IMR-90 (cell line): Measurements from ENCODE around the gene MRPL1. TPM values are rescaled to one million over a fixed set of nuclear protein-coding genes. Genes with fewer than 3 reads are reported as not detected.

ENCODE experiments used
- ATAC-seq: fragments of 200-7000 bp; cut with Tn5 transposase; 2 replicates; pipeline ENCODE4 v1.9.1; 2020; ENCODE audit warnings: low read depth, mild to moderate bottlenecking, moderate library complexity
- BruUV-seq: library from RNA; stranded (reverse); fragments of 400-500 nt; replicated peaks from 2 replicates; lab custom pipeline; 2021; lab: Mats Ljungman, UMichigan
- CTCF ChIA-PET: fragments of 300-600 bp; formaldehyde crosslinking; extraction: SDS; loops from one replicate; lab custom pipeline; 2021; ENCODE audit warnings: antibody characterized with exemption; lab: Yijun Ruan, JAX
- POLR2A ChIA-PET: fragments of 300-600 bp; sonication (Branson Sonifier 250); formaldehyde crosslinking; loops from one replicate; lab custom pipeline; 2022; ENCODE audit warnings: antibody characterized with exemption; ENCODE audit not compliant: unreplicated experiment; lab: Charles Lee
- DNase-seq: peaks from one replicate; pipeline ENCODE4 v3.0.0; 2013
- H2AFZ ChIP-seq: replicated peaks from 2 replicates; pipeline ENCODE3; 2013; ENCODE audit warnings: low read length, mild to moderate bottlenecking; ENCODE audit not compliant: poor library complexity
- H2AK5ac ChIP-seq: 2 replicates; pipeline ENCODE4 v1.6.1; 2013; ENCODE audit warnings: low read depth, low read length, inconsistent platforms
- H2AK9ac ChIP-seq: replicated peaks from 2 replicates; pipeline ENCODE3; 2013; ENCODE audit warnings: mild to moderate bottlenecking, low read depth, low read length, moderate library complexity; ENCODE audit not compliant: poor library complexity
- H2BK120ac ChIP-seq: 2 replicates; pipeline ENCODE4 v1.6.1; 2013; ENCODE audit warnings: low read depth, low read length, inconsistent platforms
- H2BK15ac ChIP-seq: 3 replicates; pipeline ENCODE4 v1.6.1; 2013; ENCODE audit warnings: low read depth, low read length, inconsistent platforms
- H2BK20ac ChIP-seq: 2 replicates; pipeline ENCODE4 v1.6.1; 2013; ENCODE audit warnings: low read depth, mild to moderate bottlenecking, inconsistent platforms, low read length, moderate library complexity
- H2BK5ac ChIP-seq: 2 replicates; pipeline ENCODE4 v1.6.1; 2013; ENCODE audit warnings: mild to moderate bottlenecking, low read depth, low read length, inconsistent platforms; ENCODE audit not compliant: poor library complexity, severe bottlenecking
- H3K14ac ChIP-seq: replicated peaks from 2 replicates; pipeline ENCODE4 v1.6.1; 2013; ENCODE audit warnings: low read depth, low read length, inconsistent platforms
- H3K18ac ChIP-seq: 2 replicates; pipeline ENCODE4 v1.6.1; 2013; ENCODE audit warnings: low read depth, low read length, control low read depth
- H3K23ac ChIP-seq: 2 replicates; pipeline ENCODE4 v1.6.1; 2013; ENCODE audit warnings: low read depth, low read length, inconsistent platforms
- H3K27ac ChIP-seq: 2 replicates; pipeline ENCODE4 v1.5.1; 2013; ENCODE audit warnings: mild to moderate bottlenecking, control low read depth, low read length; ENCODE audit not compliant: insufficient read depth
- H3K27me3 ChIP-seq: 2 replicates; pipeline ENCODE4 v1.6.1; 2013; ENCODE audit warnings: low read length; ENCODE audit not compliant: control insufficient read depth, insufficient read depth
- H3K36me3 ChIP-seq: 2 replicates; pipeline ENCODE4 v1.6.1; 2013; ENCODE audit warnings: low read length, mixed read lengths; ENCODE audit not compliant: control insufficient read depth, insufficient read depth
- H3K4ac ChIP-seq: 2 replicates; pipeline ENCODE4 v1.6.1; 2013; ENCODE audit warnings: low read depth, low read length, inconsistent platforms
- H3K4me1 ChIP-seq: 2 replicates; pipeline ENCODE4 v1.6.1; 2013; ENCODE audit warnings: low read length, mixed read lengths; ENCODE audit not compliant: control insufficient read depth, insufficient read depth
- H3K4me2 ChIP-seq: 2 replicates; pipeline ENCODE4 v1.6.1; 2013; ENCODE audit warnings: low read depth, mild to moderate bottlenecking, control low read depth, low read length, moderate library complexity
- H3K4me3 ChIP-seq: 2 replicates; pipeline ENCODE4 v1.5.1; 2013; ENCODE audit warnings: low read depth, mild to moderate bottlenecking, control low read depth, low read length, moderate library complexity; ENCODE audit not compliant: insufficient read depth
- H3K56ac ChIP-seq: 2 replicates; pipeline ENCODE4 v1.6.1; 2013; ENCODE audit warnings: low read length, inconsistent platforms; ENCODE audit not compliant: insufficient read depth; ENCODE audit errors: extremely low read depth
- H3K79me1 ChIP-seq, 2 experiments: 2 replicates each; pipeline ENCODE4 v1.6.1; 2013; ENCODE audit warnings: low read length in 2 of 2, inconsistent platforms in 1 of 2, low read depth in 1 of 2
- H3K9ac ChIP-seq: 2 replicates; pipeline ENCODE4 v1.6.1; 2013; ENCODE audit warnings: low read depth, low read length, control low read depth
- H3K9me1 ChIP-seq: 2 replicates; pipeline ENCODE4 v1.6.1; 2013; ENCODE audit warnings: low read length, inconsistent platforms; ENCODE audit not compliant: insufficient read depth
- H3K9me3 ChIP-seq: 2 replicates; pipeline ENCODE4 v1.6.1; 2013; ENCODE audit warnings: low read length; ENCODE audit not compliant: control insufficient read depth, insufficient read depth
- H4K20me1 ChIP-seq: 2 replicates; pipeline ENCODE4 v1.6.1; 2013; ENCODE audit warnings: low read length, inconsistent platforms; ENCODE audit not compliant: insufficient read depth
- H4K5ac ChIP-seq: 2 replicates; pipeline ENCODE4 v1.6.1; 2013; ENCODE audit warnings: mild to moderate bottlenecking, low read depth, low read length, control low read depth
- H4K8ac ChIP-seq, 2 experiments: 2 replicates each; pipeline ENCODE4 v1.6.1; 2013; ENCODE audit warnings: low read depth in 2 of 2, low read length in 2 of 2, control low read depth in 1 of 2, inconsistent platforms in 1 of 2
- H4K91ac ChIP-seq: 2 replicates; pipeline ENCODE4 v1.6.1; 2013; ENCODE audit warnings: low read depth, low read length, inconsistent platforms; ENCODE audit not compliant: insufficient read depth
- BHLHE40 ChIP-seq: fragments of 150-350 bp; IDR thresholded peaks from 2 replicates; pipeline ENCODE4 v1.6.1; 2016; ENCODE audit warnings: mild to moderate bottlenecking, low read depth, low read length
- CEBPB ChIP-seq: IDR thresholded peaks from 2 replicates; pipeline ENCODE4 v1.6.1; 2012; ENCODE audit warnings: low read depth, low read length, improper control_type of control experiment
- FOS ChIP-seq: fragments of 150-350 bp; IDR thresholded peaks from 2 replicates; pipeline ENCODE4 v1.6.1; 2016; ENCODE audit warnings: low read depth, low read length
- MAFK ChIP-seq: IDR thresholded peaks from 2 replicates; pipeline ENCODE4 v1.6.1; 2012; ENCODE audit warnings: low read depth, low read length, improper control_type of control experiment
- MAZ ChIP-seq: IDR thresholded peaks from 2 replicates; pipeline ENCODE4 v1.6.1; 2012; ENCODE audit warnings: low read depth, mild to moderate bottlenecking, low read length, improper control_type of control experiment, moderate library complexity, borderline replicate concordance
- MXI1 ChIP-seq: IDR thresholded peaks from 2 replicates; pipeline ENCODE4 v1.6.1; 2012; ENCODE audit warnings: low read depth, mild to moderate bottlenecking, low read length, moderate library complexity, borderline replicate concordance
- POLR2A ChIP-seq: IDR thresholded peaks from 2 replicates; pipeline ENCODE4 v1.6.1; 2012; ENCODE audit warnings: mild to moderate bottlenecking, low read depth, low read length
- RAD21 ChIP-seq: IDR thresholded peaks from 2 replicates; pipeline ENCODE4 v1.6.1; 2012; ENCODE audit warnings: low read length, improper control_type of control experiment
- RCOR1 ChIP-seq: IDR thresholded peaks from 2 replicates; pipeline ENCODE4 v1.6.1; 2012; ENCODE audit warnings: mild to moderate bottlenecking, low read length, improper control_type of control experiment; ENCODE audit not compliant: insufficient replicate concordance
- RFX5 ChIP-seq: IDR thresholded peaks from 2 replicates; pipeline ENCODE4 v1.8.0; 2012; ENCODE audit warnings: low read depth, mild to moderate bottlenecking, low read length, moderate library complexity
- SMC3 ChIP-seq: fragments of 150-350 bp; IDR thresholded peaks from 2 replicates; pipeline ENCODE4 v1.6.1; 2016; ENCODE audit warnings: low read depth, mild to moderate bottlenecking, antibody characterized with exemption, low read length, moderate library complexity
- WGBS, 2 experiments: methylation state at CpG; one replicate each; pipeline versions ENCODE4 v1.1.5 to v1.1.7; 2013; ENCODE audit warnings: missing lambda C conversion rate in 2 of 2; ENCODE audit not compliant: insufficient read length in 1 of 2; ENCODE audit errors: extremely low coverage in 2 of 2; 5-methylcytosine and 5-hydroxymethylcytosine counted together
- dilution Hi-C: fragments of 300-500 bp; cut with HindIII; formaldehyde crosslinking; loops from one replicate; pipeline ENCODE4 v1.14.3; 2018; ENCODE audit warnings: low sequenced_read_pairs; ENCODE audit not compliant: unreplicated experiment
- in situ Hi-C: fragments of 300-500 bp; cut with MboI; formaldehyde crosslinking; loops from 3 replicates; pipeline ENCODE4 v1.14.3; 2019; ENCODE audit warnings: low sequenced_read_pairs, inconsistent platforms, mixed read lengths
- intact Hi-C: fragments of 100-400 bp; cut with micrococcal nuclease; formaldehyde crosslinking; loops from 2 replicates; pipeline ENCODE4 v1.10.0; 2022
- polyA plus RNA-seq, 3 experiments: library from polyadenylated mRNA; depleted of rRNA; stranded (reverse); fragments of >200 nt; gene quantifications; 2 replicates each; pipeline ENCODE4 v1.2.3, GENCODE V29; 2012; ENCODE audit warnings: low replicate concordance in 1 of 3
- total RNA-seq: library from RNA; depleted of rRNA; stranded (reverse); fragments of >200 nt; gene quantifications from 2 replicates; pipeline ENCODE4 v1.2.3, GENCODE V29; 2012
- TF ChIP-seq, protein P1 (sequence below): conservative IDR thresholded peaks from 2 replicates; pipeline ENCODE4 v1.5.1; 2012; ENCODE audit warnings: mild to moderate bottlenecking, low read depth, low read length, improper control_type of control experiment
- TF ChIP-seq, protein P2 (sequence below): fragments of 150-350 bp; IDR thresholded peaks from 2 replicates; pipeline ENCODE4 v1.6.1; 2017; ENCODE audit warnings: mild to moderate bottlenecking, antibody characterized with exemption, low read length, low read depth
- TF ChIP-seq, protein P3 (sequence below): fragments of 150-350 bp; IDR thresholded peaks from 2 replicates; pipeline ENCODE4 v1.6.1; 2016; ENCODE audit warnings: low read depth, mild to moderate bottlenecking, low read length, moderate library complexity, borderline replicate concordance

Gene MRPL1
- total and polyA plus RNA-seq, 2 of the 4 experiments (the other 2 are of a cell fraction): 13.4 to 22.5 TPM

DNA sequence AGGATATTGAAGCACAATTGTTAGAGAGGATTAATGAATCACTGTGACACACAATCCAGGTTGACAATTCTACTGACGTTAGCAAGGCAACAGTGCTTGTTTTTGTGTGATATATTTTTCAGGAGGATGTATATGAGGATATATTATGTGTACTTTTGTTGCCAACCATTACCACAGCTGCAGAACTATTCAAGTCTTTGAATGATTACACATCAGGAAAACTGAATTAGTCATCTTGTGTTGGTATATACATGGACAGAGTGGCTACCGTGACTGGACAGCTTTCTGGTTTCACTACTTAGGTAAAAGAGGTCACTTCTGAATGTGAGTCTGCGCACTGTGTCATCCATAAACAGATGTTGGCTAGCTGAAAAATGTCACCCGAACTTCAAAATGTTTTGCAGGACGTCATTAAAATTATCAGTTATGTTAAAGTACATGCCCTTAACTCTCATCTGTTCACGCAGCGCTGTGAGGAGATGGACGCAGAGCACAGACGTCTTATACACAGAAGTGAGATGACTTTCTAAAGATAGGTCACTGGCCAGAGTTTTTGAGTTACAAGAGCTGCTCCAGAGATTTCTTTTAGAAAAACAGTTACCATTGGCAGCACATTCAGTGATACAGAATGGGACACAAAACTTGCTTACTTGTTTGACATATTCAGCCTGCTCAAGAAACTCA is 69.0 kb downstream of the MRPL1 start:
- peaks cover 0 to 19% of the 10 kb centered on the region in 2 experiments; a peak in 1 of 4 replicates for H3K79me1 ChIP-seq
- 61% methylated on average over 5 of the region's 9 CpGs; no CpG with 5 or more reads in 1 of the 2 experiments for WGBS, 2 experiments
- peak overlapping the region; percentile 37 for H2BK120ac ChIP-seq
- H2AK5ac ChIP-seq: 0 out of 2 replicates have a peak overlapping the region, but pooled peaks have one; percentile 37
- H4K5ac ChIP-seq: no peak overlapping the region
- H2BK20ac ChIP-seq: peak overlapping the region; percentile 76; the same call in 1 of the 2 replicates
- peak overlapping the region; percentile 42 for H2BK5ac ChIP-seq
- H2BK15ac ChIP-seq: no peak overlapping the region
- dilution Hi-C loops (no loop called here), in situ Hi-C loops (no loop called here), intact Hi-C loops (no loop called here)
- H3K36me3 ChIP-seq: no peaks in the 10 kb centered on the region
- no peak overlapping the region for H3K27ac ChIP-seq
- ChIA-PET POLR2A (interaction anchor here (0.6 kb wide), 1 partner anchor 112 kb away, joined by 3 read pairs; no protein-coding TSS in a partner anchor), CTCF (interaction anchor here (0.6 kb wide), 1 partner anchor 607 kb away, joined by 4 read pairs; no protein-coding TSS in a partner anchor)
- no peaks in the 10 kb centered on the region for H3K9me3 ChIP-seq
- no TSS peak for BruUV-seq
- H4K8ac ChIP-seq: peak overlapping the region in 1 of 2 experiments; percentile 57; a peak in 2 of 4 replicates
- H3K9ac ChIP-seq: no peak overlapping the region
- no peak overlapping the region; the same call in 1 of the 2 replicates for H4K91ac ChIP-seq
- peaks cover 25% of the 10 kb centered on the region for H3K9me1 ChIP-seq
- 0 out of 2 replicates have a peak overlapping the region, but pooled peaks have one; percentile 46 for H3K14ac ChIP-seq
- peak overlapping the region; percentile 44; the same call in 1 of the 2 replicates for H3K4me2 ChIP-seq
- H3K18ac ChIP-seq: peak overlapping the region; percentile 53; the same call in 1 of the 2 replicates
- H3K23ac ChIP-seq: peak overlapping the region; percentile 42; the same call in 1 of the 2 replicates
- ATAC-seq (peak; percentile 88), DNase-seq (peak; percentile 91)
- H3K4me1 ChIP-seq: peaks cover 12% of the 10 kb centered on the region
- no peak overlapping the region for H2AK9ac ChIP-seq
- no peaks in the 10 kb centered on the region for H4K20me1 ChIP-seq
- no peak overlapping the region for H3K4me3 ChIP-seq
- peak overlapping the region; percentile 31; the same call in 1 of the 2 replicates for H3K4ac ChIP-seq
- H3K27me3 ChIP-seq: no peaks in the 10 kb centered on the region
- H3K56ac ChIP-seq: no peak overlapping the region
- no peak overlapping the region for H2AFZ ChIP-seq
- TF ChIP-seq POLR2A: no peak
- TF ChIP-seq, protein P1, sequence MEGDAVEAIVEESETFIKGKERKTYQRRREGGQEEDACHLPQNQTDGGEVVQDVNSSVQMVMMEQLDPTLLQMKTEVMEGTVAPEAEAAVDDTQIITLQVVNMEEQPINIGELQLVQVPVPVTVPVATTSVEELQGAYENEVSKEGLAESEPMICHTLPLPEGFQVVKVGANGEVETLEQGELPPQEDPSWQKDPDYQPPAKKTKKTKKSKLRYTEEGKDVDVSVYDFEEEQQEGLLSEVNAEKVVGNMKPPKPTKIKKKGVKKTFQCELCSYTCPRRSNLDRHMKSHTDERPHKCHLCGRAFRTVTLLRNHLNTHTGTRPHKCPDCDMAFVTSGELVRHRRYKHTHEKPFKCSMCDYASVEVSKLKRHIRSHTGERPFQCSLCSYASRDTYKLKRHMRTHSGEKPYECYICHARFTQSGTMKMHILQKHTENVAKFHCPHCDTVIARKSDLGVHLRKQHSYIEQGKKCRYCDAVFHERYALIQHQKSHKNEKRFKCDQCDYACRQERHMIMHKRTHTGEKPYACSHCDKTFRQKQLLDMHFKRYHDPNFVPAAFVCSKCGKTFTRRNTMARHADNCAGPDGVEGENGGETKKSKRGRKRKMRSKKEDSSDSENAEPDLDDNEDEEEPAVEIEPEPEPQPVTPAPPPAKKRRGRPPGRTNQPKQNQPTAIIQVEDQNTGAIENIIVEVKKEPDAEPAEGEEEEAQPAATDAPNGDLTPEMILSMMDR: no peak
- no peak for TF ChIP-seq RFX5
- TF ChIP-seq, protein P2, sequence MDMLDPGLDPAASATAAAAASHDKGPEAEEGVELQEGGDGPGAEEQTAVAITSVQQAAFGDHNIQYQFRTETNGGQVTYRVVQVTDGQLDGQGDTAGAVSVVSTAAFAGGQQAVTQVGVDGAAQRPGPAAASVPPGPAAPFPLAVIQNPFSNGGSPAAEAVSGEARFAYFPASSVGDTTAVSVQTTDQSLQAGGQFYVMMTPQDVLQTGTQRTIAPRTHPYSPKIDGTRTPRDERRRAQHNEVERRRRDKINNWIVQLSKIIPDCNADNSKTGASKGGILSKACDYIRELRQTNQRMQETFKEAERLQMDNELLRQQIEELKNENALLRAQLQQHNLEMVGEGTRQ: no peak
- TF ChIP-seq MAZ: no peak
- TF ChIP-seq, protein P3, sequence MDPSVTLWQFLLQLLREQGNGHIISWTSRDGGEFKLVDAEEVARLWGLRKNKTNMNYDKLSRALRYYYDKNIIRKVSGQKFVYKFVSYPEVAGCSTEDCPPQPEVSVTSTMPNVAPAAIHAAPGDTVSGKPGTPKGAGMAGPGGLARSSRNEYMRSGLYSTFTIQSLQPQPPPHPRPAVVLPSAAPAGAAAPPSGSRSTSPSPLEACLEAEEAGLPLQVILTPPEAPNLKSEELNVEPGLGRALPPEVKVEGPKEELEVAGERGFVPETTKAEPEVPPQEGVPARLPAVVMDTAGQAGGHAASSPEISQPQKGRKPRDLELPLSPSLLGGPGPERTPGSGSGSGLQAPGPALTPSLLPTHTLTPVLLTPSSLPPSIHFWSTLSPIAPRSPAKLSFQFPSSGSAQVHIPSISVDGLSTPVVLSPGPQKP: no peak
- TF ChIP-seq FOS: peak; percentile 62
- no peak for TF ChIP-seq SMC3
- no peak for TF ChIP-seq CEBPB
- TF ChIP-seq BHLHE40: 0 out of 2 replicates have a peak, but pooled peaks have one; percentile 33
- no peak for TF ChIP-seq MAFK
- no peak for TF ChIP-seq MXI1
- TF ChIP-seq RAD21: no peak
- no peak for TF ChIP-seq RCOR1
